ENCODE measurements around the gene RBBP4. TPM values are rescaled to one million over a fixed set of nuclear protein-coding genes. Genes with fewer than 3 reads are reported as not detected.

Gene RBBP4
- total and polyA plus RNA-seq, 2 of the 8 experiments (the other 6 are each of a cell fraction or from before 2014, with no cell fraction given) = 147 to 397 TPM

- peaks cover 0 to 13% (median 13%) of the 10 kb centered on the region in 4 experiments; a peak in 6 of 7 replicates for H3K4me1 ChIP-seq (replicated peaks in 1 of 4; ENCODE audit: control insufficient read depth in 3 of 4, insufficient read depth in 4 of 4, low read length in 3 of 4)
- H3K9me3 ChIP-seq (ENCODE audit: insufficient read depth in 2 of 2, low read depth in 1 of 2, low read length in 1 of 2) = no peaks in the 10 kb centered on the region
- H3K14ac ChIP-seq (ENCODE audit: insufficient read length) = no peak overlapping the region
- no peaks in the 10 kb centered on the region for H4K20me1 ChIP-seq (replicated peaks in 1 of 2; ENCODE audit: control insufficient read depth in 1 of 2, insufficient read depth in 2 of 2, low read length in 2 of 2)
- H3K4me2 ChIP-seq (ENCODE audit: insufficient read depth in 1 of 2, low read depth in 2 of 2, low read length in 2 of 2) = peak overlapping the region; percentile 59 to 69; a peak in 1 of 4 replicates
- peak overlapping the region; percentile 60 for H2AK5ac ChIP-seq (ENCODE audit: low read depth, low read length)
- H2BK20ac ChIP-seq (ENCODE audit: low read length) = no peak overlapping the region
- H3K36me3 ChIP-seq (ENCODE audit: control insufficient read depth in 2 of 4, insufficient read depth in 4 of 4, low read length in 3 of 4) = no peaks in the 10 kb centered on the region
- no peaks in the 10 kb centered on the region; a peak in 1 of 7 replicates for H3K27me3 ChIP-seq (replicated peaks in 1 of 4; ENCODE audit: control insufficient read depth in 3 of 4, extremely low read depth in 1 of 4, insufficient read depth in 3 of 4, low read length in 3 of 4)
- H3K4me3 ChIP-seq (ENCODE audit: extremely low read depth in 1 of 4, insufficient read depth in 2 of 4, low read depth in 3 of 4, low read length in 4 of 4) = no peak overlapping the region
- FAIRE-seq = no peak
- no peaks in the 10 kb centered on the region for H3K79me1 ChIP-seq (ENCODE audit: low read depth, low read length)
- no peak overlapping the region for H2AFZ ChIP-seq (ENCODE audit: low read length)
- H3K56ac ChIP-seq (replicated peaks; ENCODE audit: insufficient read length, low read depth, low read length) = no peak overlapping the region
- H3K79me2 ChIP-seq (ENCODE audit: control insufficient read depth in 1 of 2, insufficient read depth in 2 of 2, low read length in 2 of 2) = no peaks in the 10 kb centered on the region
- H3K9ac ChIP-seq (replicated peaks in 1 of 4; ENCODE audit: extremely low read depth in 1 of 4, low read depth in 3 of 4, low read length in 3 of 4) = no peak overlapping the region
- 88% methylated on average over 4 of the region's 4 CpGs; no CpG with 5 or more reads in 1 of the 2 experiments for WGBS, 2 experiments (ENCODE audit: extremely low coverage in 1 of 2, insufficient coverage in 1 of 2, insufficient read length in 1 of 2, insufficient replicate concordance in 2 of 2, low coverage in 1 of 2, low lambda C conversion rate in 2 of 2, missing lambda C conversion rate in 1 of 2)
- no peak overlapping the region for H4K91ac ChIP-seq (replicated peaks; ENCODE audit: insufficient read length, low read length)
- no peak for DNase-seq (ENCODE audit: low read depth in 1 of 2, low spot score in 2 of 2)
- no peak overlapping the region for H4K5ac ChIP-seq (ENCODE audit: insufficient read length, low read depth, low read length)
- H2BK12ac ChIP-seq (ENCODE audit: low read depth, low read length) = peak overlapping the region; percentile 75; the same call in 1 of the 2 replicates
- H3K4ac ChIP-seq (replicated peaks; ENCODE audit: insufficient read length, low read depth, low read length) = no peak overlapping the region
- ChIA-PET CTCF (ENCODE audit: partially characterized antibody) (interaction anchor here (0.7 to 10.5 kb wide), 6 partner anchors 8 to 197 kb away, joined by 3 to 329 read pairs (median 4); no protein-coding TSS in a partner anchor), POLR2A (ENCODE audit: partially characterized antibody) (interaction anchor here (0.7 to 9.6 kb wide), 7 partner anchors 10 to 56 kb away, joined by 3 to 152 read pairs (median 6); no protein-coding TSS in a partner anchor)
- 0 out of 2 replicates have a peak overlapping the region, but pooled peaks have one; percentile 16 for H2BK15ac ChIP-seq (ENCODE audit: low read length)
- H3K27ac ChIP-seq (ENCODE audit: low read depth, low read length) = no peak overlapping the region
- H2BK5ac ChIP-seq (ENCODE audit: low read depth, low read length) = peak overlapping the region; percentile 35; the same call in 1 of the 2 replicates
- H2BK120ac ChIP-seq (replicated peaks; ENCODE audit: low read depth, low read length) = no peak overlapping the region
- no peaks in the 10 kb centered on the region for H3K23me2 ChIP-seq (ENCODE audit: low read depth, low read length)
- H4K8ac ChIP-seq (ENCODE audit: extremely low read depth, insufficient read depth, low read length) = no peak overlapping the region
- no peak overlapping the region for H3K23ac ChIP-seq (ENCODE audit: insufficient read length)
- H3K18ac ChIP-seq (ENCODE audit: extremely low read depth, low read length) = no peak overlapping the region
- TF ChIP-seq POLR2A (IDR thresholded peaks at IDR 0.05; ENCODE audit: control extremely low read depth in 1 of 2, low read depth in 2 of 2, low read length in 2 of 2) (no peak), FOSL1 (IDR thresholded peaks at IDR 0.05; ENCODE audit: insufficient read depth, low read depth, low read length) (no peak), CBX5 (IDR thresholded peaks at IDR 0.05; ENCODE audit: low read depth, low read length) (no peak), EZH2 (IDR thresholded peaks at IDR 0.05; ENCODE audit: low read depth, low read length, severe bottlenecking) (no peak), CBX8 (IDR thresholded peaks at IDR 0.05; ENCODE audit: borderline replicate concordance, low read depth, low read length) (no peak), NRF1 (IDR thresholded peaks at IDR 0.05; ENCODE audit: low read depth, low read length) (no peak), KDM1A (IDR thresholded peaks at IDR 0.05; ENCODE audit: borderline replicate concordance, low read length) (no peak), SRF (IDR thresholded peaks at IDR 0.05; ENCODE audit: low read depth, low read length) (no peak), BCL11A (IDR thresholded peaks at IDR 0.05; ENCODE audit: low read depth in 2 of 2, low read length in 2 of 2) (no peak), CHD2 (IDR thresholded peaks at IDR 0.05; ENCODE audit: low read length) (no peak)
- TF ChIP-seq, protein P1, sequence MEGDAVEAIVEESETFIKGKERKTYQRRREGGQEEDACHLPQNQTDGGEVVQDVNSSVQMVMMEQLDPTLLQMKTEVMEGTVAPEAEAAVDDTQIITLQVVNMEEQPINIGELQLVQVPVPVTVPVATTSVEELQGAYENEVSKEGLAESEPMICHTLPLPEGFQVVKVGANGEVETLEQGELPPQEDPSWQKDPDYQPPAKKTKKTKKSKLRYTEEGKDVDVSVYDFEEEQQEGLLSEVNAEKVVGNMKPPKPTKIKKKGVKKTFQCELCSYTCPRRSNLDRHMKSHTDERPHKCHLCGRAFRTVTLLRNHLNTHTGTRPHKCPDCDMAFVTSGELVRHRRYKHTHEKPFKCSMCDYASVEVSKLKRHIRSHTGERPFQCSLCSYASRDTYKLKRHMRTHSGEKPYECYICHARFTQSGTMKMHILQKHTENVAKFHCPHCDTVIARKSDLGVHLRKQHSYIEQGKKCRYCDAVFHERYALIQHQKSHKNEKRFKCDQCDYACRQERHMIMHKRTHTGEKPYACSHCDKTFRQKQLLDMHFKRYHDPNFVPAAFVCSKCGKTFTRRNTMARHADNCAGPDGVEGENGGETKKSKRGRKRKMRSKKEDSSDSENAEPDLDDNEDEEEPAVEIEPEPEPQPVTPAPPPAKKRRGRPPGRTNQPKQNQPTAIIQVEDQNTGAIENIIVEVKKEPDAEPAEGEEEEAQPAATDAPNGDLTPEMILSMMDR (IDR thresholded peaks at IDR 0.05; ENCODE audit: control extremely low read depth in 1 of 3, insufficient read depth in 1 of 3, low read depth in 1 of 3, low read length in 3 of 3) = no peak
Observed at GRCh38 chr1:32717503-32717902, 66.5 kb downstream of the RBBP4 start.
